ENCODE results near the gene SEZ6. TPM values are rescaled to one million over a fixed set of nuclear protein-coding genes. Genes with fewer than 3 reads are reported as not detected.

The SEZ6 gene
- total RNA-seq, 1 experiment from 2014 or later: not detected

GRCh38 chr17:29010129-29010528, 4.3 kb upstream of the SEZ6 start:
- in situ Hi-C loops (cut with HindIII; ENCODE audit: low pct_unique_long_range_greater_than_20kb, low sequenced_read_pairs): no loop called here
- DNase-seq (ENCODE audit: low read depth): no peak

GRCh38 chr17:29008591-29008990, 2.8 kb upstream of the SEZ6 start:
- in situ Hi-C loops (cut with HindIII; ENCODE audit: low pct_unique_long_range_greater_than_20kb, low sequenced_read_pairs): no loop called here
- no peak for DNase-seq (ENCODE audit: low read depth)

GRCh38 chr17:29007860-29008455, 2.1 kb upstream of the SEZ6 start:
- in situ Hi-C loops (cut with HindIII; ENCODE audit: low pct_unique_long_range_greater_than_20kb, low sequenced_read_pairs): no loop called here
- peak; percentile 38 for DNase-seq (ENCODE audit: low read depth)

- in situ Hi-C loops (cut with HindIII; ENCODE audit: low pct_unique_long_range_greater_than_20kb, low sequenced_read_pairs): no loop called here
- no peak for DNase-seq (ENCODE audit: low read depth)
Observed at GRCh38 chr17:29007456-29007855, 1.6 kb upstream of the SEZ6 start.

- in situ Hi-C loops (cut with HindIII; ENCODE audit: low pct_unique_long_range_greater_than_20kb, low sequenced_read_pairs): no loop called here
- DNase-seq (ENCODE audit: low read depth): no peak
Observed at GRCh38 chr17:29004081-29004692, 1.6 kb downstream of the SEZ6 start.

- no peak for DNase-seq (ENCODE audit: low read depth)
- in situ Hi-C loops (cut with HindIII; ENCODE audit: low pct_unique_long_range_greater_than_20kb, low sequenced_read_pairs): no loop called here
Observed at GRCh38 chr17:29003289-29003688, 2.5 kb downstream of the SEZ6 start.

GRCh38 chr17:29002811-29003210, 3.0 kb downstream of the SEZ6 start:
- in situ Hi-C loops (cut with HindIII; ENCODE audit: low pct_unique_long_range_greater_than_20kb, low sequenced_read_pairs): no loop called here
- DNase-seq (ENCODE audit: low read depth): no peak

- DNase-seq (ENCODE audit: low read depth): no peak
- in situ Hi-C loops (cut with HindIII; ENCODE audit: low pct_unique_long_range_greater_than_20kb, low sequenced_read_pairs): no loop called here
Observed at GRCh38 chr17:29000973-29001372, 4.9 kb downstream of the SEZ6 start.

GRCh38 chr17:28999206-28999605, 6.6 kb downstream of the SEZ6 start:
- DNase-seq (ENCODE audit: low read depth): no peak
- in situ Hi-C loops (cut with HindIII; ENCODE audit: low pct_unique_long_range_greater_than_20kb, low sequenced_read_pairs): no loop called here

GRCh38 chr17:28997806-28998205, 8.0 kb downstream of the SEZ6 start:
- in situ Hi-C loops (cut with HindIII; ENCODE audit: low pct_unique_long_range_greater_than_20kb, low sequenced_read_pairs): no loop called here
- no peak for DNase-seq (ENCODE audit: low read depth)

GRCh38 chr17:28996554-28997096, 9.2 kb downstream of the SEZ6 start:
- DNase-seq (ENCODE audit: low read depth): no peak
- in situ Hi-C loops (cut with HindIII; ENCODE audit: low pct_unique_long_range_greater_than_20kb, low sequenced_read_pairs): no loop called here

GRCh38 chr17:28993645-28994426, 12.0 kb downstream of the SEZ6 start:
- in situ Hi-C loops (cut with HindIII; ENCODE audit: low pct_unique_long_range_greater_than_20kb, low sequenced_read_pairs): no loop called here
- DNase-seq (ENCODE audit: low read depth): no peak

- no peak for DNase-seq (ENCODE audit: low read depth)
- in situ Hi-C loops (cut with HindIII; ENCODE audit: low pct_unique_long_range_greater_than_20kb, low sequenced_read_pairs): no loop called here
Observed at GRCh38 chr17:28992625-28993600, 12.9 kb downstream of the SEZ6 start.

- in situ Hi-C loops (cut with HindIII; ENCODE audit: low pct_unique_long_range_greater_than_20kb, low sequenced_read_pairs): no loop called here
- DNase-seq (ENCODE audit: low read depth): no peak
Observed at GRCh38 chr17:28992185-28992584, 13.6 kb downstream of the SEZ6 start.

- in situ Hi-C loops (cut with HindIII; ENCODE audit: low pct_unique_long_range_greater_than_20kb, low sequenced_read_pairs): no loop called here
- no peak for DNase-seq (ENCODE audit: low read depth)
Observed at GRCh38 chr17:28991779-28992178, 14.1 kb downstream of the SEZ6 start.

- in situ Hi-C loops (cut with HindIII; ENCODE audit: low pct_unique_long_range_greater_than_20kb, low sequenced_read_pairs): no loop called here
- DNase-seq (ENCODE audit: low read depth): no peak
Observed at GRCh38 chr17:28989028-28989427, 16.8 kb downstream of the SEZ6 start.

GRCh38 chr17:28988475-28988874, 17.4 kb downstream of the SEZ6 start:
- no peak for DNase-seq (ENCODE audit: low read depth)
- in situ Hi-C loops (cut with HindIII; ENCODE audit: low pct_unique_long_range_greater_than_20kb, low sequenced_read_pairs): no loop called here

Data from Caki2 (cell line).